GM21825 (cell line): ENCODE measurements around the gene FOXL1.
"Not testable (repeated sequence)": the region's sequence is repeated elsewhere in the genome, so short reads cannot be mapped to it uniquely, and the experiment has no call there.

ENCODE experiments used
- ATAC-seq: cut with Tn5 transposase; IDR thresholded peaks from one replicate; pipeline ENCODE4 v1.9.1; 2021; ENCODE audit warnings: mild to moderate bottlenecking, moderate library complexity; ENCODE audit not compliant: unreplicated experiment

Gene FOXL1

DNA sequence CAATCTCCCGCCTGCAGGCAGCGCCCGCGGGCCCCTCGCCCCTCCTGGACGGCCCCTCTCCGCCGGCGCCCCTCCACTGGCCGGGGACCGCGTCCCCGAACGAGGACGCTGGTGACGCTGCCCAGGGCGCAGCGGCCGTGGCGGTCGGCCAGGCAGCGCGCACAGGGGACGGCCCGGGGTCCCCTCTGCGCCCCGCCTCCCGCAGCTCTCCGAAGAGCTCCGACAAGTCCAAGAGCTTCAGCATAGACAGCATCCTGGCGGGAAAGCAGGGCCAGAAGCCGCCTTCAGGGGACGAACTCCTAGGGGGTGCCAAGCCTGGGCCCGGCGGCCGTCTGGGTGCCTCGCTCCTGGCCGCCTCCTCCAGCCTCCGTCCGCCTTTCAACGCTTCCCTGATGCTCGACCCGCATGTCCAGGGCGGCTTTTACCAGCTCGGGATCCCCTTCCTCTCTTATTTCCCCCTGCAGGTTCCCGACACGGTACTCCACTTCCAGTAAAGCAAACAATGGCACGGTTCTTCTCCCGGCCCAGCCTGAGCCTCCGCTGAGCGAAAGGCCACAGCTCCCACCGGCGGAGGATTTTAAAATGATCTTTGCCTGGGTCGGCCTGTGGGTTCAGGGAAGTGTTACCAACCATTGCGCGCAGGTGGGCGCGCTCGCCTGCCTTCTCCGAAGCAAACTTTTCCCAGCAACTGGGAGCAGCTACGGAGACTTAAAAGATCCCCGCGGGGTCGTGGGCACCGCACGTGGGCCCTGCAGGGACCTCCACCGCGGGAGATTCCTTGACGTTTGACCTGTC, 1.1 kb downstream of the FOXL1 start:
- no peak for ATAC-seq

GRCh38 chr16:86580063-86580790, 1.9 kb downstream of the FOXL1 start:
- no peak for ATAC-seq

- no peak for ATAC-seq
Measured at GRCh38 chr16:86580791-86581170, 2.4 kb downstream of the FOXL1 start.

DNA sequence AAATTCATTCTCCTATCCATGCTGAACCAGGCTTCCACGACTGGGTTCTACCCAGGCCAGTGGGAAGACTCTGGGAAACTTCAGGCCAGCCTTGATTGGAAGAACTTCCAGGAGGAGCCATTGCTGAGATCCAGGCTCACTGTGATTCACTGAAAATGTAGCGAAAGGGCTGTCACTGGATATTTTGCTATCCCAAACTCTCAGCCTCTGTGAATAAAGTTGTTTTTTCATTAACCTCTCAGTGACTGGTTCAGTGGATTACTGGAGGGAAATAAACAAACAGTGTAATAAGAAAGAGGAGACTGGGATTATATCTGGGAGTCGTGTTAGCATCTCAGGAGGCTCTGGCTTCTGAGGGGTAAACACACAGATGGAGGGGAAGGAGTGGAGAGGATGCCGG, 3.1 kb downstream of the FOXL1 start:
- ATAC-seq, result no peak

DNA sequence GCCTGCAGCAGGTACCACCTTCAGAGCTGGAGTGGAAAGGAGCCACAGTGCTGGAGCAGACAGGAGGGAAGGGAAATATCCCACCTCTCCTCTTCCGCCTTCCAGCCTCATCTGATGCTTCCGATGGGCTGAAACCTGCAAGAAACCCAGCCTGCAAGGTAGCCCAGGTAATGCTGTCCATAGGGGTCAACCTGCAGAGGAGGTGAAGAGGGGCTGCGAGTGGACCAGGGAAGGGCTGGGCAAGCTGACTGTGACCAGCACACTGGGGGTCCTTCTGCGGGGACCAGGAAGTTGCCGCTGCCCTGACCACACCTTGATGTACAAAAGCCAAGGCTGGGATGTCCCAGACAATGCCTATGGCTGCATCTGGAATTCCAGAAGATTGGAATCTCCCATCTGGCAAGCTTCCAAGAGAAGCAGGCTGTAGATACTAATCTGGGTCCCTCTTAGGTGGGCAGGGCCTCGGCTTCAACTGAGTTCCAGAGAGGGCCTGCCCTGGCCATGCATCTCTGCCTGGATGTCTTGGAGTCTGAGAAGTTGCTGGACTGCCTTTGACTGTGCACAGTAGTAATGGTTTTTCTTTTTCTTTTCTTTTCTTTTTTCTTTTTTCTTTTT, 5.8 kb downstream of the FOXL1 start:
- ATAC-seq, result no peak

DNA sequence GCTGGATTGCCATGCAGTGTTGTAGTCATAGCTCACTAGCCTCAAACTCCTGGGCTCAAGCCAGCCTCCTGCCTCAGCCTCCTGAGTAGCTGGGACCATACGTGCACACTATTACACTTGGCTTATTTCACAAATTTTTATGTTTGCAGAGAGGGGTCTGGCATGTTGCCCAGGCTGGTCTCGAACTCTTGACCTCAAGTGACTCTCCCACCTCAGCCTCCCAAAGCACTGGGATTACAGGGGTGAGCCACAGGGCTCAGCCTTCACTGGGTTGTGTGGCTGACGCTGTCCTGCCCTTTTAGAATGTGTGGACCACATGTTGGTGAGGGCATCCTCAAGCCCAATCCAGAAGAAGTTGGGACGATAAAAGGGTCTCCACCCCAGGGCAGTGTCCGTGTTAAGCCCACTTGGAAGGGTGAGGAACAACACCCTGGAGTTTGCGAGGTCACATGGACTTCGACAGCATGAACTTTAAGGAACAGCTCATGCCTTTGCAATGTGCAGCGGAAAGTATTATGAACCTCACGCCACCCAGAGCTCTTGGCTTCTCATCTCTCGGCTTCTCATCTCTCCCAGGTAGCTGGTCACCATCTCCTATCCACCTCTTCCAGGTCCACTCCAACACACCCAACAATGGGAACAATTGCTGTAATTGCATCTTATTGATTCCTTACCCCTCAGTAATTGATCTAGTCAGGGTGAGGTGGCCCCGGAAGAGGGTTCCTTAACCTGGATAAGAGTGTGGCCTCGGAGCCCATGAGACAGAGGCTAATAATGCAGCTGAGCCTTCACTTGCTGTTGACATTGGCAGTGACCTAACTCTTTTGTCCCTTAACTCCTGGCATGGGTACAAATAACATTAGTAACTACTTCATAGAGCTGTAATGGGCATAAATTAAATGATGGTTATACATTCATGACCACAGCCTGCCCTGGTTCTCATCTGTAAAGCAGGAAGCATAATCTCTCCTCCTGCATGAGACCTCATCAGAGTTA, 6.7 kb downstream of the FOXL1 start:
- no peak for ATAC-seq

DNA sequence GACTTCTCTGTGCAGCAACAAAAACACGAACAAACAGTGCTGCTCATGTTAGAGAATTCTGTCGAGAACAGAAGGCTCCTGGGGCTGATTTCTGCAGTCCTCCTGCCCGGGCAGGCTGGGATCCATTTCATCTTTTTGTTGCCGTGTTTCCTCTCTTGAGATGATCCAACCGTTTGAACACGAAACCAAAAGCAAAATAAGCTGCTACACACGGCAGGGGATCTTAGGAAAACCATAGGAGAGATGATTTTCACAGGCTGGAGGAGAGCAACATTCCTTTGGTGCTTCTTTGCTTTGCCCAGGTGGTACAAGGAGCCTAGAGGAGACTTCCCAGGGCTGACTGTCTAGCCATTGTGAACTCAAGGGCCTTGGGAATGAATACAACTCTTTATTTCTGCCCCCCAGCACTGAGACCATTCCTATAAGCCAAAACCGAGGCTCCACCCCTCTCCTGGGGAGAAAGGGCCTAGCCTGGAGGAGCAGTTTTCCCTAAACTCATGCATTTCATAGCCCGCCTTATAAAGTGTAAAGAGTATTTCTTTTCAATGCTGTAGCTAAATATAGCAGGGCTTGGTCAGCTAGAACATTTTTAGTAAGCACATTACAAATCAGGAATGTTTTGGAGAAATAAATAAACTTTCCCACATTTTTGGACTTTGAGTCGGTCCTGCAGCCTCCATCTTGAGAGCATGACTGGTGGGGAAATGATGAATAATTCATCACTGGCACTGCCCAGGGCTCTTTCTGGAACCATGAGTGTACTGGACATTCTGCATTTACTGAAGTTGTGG, 7.7 kb downstream of the FOXL1 start:
- ATAC-seq, result no peak

DNA sequence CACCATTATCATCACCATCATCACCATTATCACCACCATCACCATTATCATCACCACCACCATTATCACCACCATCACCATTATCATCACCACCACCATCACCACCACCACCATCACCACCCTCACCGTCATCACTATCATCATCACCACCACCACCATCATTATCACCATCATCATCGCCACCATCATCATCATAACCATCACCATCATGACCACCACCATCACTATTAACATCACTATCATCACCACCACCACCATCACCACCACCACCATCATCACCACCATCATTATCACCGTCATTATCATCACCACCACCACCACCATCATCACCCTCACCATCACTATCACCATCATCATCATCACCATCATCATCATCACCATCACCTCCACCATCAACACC, 9.1 kb downstream of the FOXL1 start:
- no peak for ATAC-seq

GRCh38 chr16:86587955-86588354, 9.6 kb downstream of the FOXL1 start:
- ATAC-seq, result not testable (repeated sequence)

DNA sequence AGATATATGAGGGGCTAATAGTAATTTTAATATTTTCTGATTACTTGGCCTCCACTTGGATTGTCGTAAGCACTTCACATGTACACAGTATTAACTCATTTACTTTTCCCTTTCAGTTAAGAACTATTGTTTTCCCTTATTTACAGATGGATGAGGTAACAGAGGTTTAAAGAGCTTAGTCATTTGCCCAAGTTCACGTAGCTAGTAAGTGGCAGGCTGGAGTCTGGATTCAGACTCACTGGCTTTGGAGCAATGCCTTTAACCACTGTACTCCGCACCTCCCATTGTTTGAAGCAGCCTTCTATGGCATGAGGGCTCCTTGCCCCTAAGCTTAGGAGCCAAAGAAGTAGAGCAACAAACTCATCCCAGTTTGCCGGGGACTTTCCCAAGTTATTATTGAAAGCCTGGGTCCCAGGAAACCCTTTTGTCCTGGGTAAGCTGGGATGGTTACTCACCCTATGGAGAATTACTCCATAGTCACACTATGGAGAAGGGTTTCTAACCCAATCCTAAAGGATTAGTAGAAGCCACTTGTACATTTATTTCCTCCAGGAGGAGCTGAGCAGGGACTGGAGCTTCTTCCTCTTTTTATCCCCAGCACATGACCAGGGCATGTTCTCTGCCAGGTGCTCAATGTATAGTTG, 12.3 kb downstream of the FOXL1 start:
- ATAC-seq, result no peak

DNA sequence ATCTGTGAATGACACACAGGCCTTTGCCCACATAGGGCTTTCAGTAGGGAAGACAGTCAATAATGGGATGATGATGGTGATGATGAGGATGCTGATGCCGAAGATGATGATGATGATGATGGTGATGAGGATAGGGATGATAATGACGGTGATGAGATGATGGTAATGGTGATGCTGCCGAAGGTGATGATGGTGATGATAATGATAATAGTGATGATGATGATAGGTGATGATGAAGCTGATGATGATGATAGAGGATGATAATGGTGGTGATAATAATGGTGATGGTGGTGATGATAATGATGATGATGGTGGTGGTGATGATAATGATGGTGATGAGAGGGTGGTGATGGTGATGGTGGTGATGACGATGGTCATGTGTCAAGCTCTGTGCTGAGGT, 12.9 kb downstream of the FOXL1 start:
- no peak for ATAC-seq

DNA sequence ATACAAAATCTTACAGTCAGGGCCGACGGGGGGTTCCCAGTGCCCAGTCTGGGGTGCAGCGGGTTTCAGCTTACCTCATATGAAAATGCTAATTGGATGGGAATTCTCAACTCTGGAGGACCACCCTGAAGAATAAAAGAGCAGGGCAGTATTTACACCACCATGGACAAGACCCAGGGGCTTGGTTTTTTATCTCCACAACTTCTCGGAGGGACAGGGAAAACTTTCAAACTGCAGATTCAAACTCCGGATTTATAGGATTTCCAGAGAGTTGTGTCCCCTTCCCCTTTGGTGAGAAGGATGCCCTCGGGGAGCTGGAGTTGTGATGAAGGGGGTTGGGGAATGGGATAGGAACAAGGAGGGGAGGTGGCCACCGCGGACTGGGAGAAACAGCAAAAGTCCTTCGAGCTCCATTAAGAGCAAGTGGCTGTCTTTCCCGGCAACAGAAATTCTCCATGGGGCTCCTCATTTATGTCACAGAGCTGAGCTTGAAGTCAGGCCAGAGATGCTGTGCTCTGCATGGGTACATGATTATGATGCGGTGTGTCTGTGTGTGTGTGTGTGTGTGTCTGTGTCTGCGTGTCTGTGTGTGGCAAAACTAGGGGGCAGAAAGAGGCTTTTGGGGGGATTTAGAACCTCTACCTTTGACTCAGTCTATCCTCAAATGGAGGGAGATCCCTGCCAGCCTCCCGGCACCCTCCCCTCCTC, 15.7 kb downstream of the FOXL1 start:
- ATAC-seq, result no peak

DNA sequence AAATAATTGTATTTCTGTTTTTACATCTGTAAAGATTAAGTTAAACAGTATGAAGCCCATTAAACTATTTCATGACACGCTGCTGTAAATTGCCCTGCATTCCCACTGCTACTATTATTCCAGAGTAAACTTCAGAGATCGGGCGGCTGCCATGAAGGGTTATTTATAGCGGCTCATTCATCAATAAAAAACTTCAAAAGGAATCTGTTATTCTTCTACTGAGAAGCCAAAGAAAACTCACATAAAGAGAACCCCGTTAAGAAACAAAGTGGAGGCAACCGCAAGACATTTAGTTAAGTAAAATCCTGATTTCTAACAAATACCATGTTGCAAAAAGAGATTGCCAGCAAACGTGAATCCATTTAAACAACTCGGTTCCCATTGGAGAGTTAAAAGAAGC, 16.4 kb downstream of the FOXL1 start:
- ATAC-seq, result no peak

DNA sequence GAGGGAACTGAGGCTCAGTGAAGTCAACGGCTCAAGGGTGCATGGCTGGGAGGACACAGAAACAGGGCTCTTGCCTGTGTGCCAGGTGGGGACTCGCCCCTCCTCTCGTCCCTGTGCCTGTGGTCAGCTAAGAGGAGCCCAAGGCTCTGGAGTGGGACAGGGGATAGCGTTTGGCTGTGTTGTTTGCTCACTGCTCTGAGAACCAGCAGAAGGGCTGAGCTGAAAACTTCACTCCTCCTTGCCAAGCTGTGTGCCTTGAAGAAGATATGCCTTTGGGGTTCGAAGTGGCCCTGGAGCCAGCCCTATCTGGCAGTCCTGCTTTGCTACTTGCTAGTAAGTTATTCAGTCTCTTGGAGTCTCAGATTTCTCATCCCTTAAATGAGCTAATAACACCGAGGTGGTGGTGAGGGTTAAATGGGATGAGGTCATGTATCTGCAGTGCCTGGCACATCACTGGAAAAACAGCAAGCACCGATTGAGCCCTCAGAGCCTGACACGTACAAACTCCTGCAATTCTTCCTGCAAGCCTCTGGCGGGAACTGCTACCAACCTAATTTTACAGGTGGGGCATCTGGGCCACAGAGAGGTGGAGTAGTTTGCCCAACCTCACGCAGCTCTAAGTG, 17.7 kb downstream of the FOXL1 start:
- no peak for ATAC-seq

- no peak for ATAC-seq
Measured at GRCh38 chr16:86597126-86597879, 19.0 kb downstream of the FOXL1 start.

- no peak for ATAC-seq
Measured at GRCh38 chr16:86597880-86598606, 19.7 kb downstream of the FOXL1 start.
